ENCODE measurements around the gene SVBP. TPM values are rescaled to one million over a fixed set of nuclear protein-coding genes. Genes with fewer than 3 reads are reported as not detected.

The SVBP gene
- total and polyA plus RNA-seq, 2 experiments from 2014 or later, result 16.8 to 28.5 TPM

DNA sequence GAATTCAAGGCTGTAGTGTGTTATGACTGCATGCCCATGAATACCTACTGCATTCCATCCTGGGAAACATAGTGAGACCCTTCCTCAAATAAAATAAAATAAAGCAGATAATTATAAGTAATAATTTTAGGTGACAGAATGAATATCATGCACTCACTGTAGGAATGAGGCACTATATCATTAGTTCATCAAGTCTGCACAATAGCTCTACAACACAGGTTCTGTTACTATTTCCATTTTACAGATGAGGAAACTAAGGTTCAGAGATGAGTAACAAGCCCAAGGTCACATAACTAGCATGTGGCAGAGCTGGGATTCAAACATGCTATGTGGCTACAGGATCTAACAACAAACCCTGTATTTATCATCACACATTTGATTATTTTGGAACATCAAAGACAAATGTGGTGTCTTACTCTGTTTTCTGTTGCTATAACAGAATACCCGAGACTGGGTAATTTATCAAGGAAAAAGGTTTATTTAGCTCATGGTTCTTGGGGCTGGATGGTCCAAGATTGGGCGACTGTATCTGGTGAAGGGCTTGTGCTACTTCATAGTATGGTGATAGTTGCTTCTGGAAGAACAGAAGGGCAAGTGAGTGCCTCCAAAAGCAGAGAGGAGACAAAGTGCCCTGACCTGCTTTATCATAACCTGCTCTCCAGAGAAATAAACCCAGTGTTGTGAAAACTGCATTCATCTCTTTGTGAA is 24.4 kb upstream of the SVBP start:
- peaks cover 17% of the 10 kb centered on the region for H3F3A ChIP-seq (ENCODE audit: insufficient read depth)
- no peak overlapping the region for H3K4me3 ChIP-seq
- peaks cover 15% of the 10 kb centered on the region for H3K4me1 ChIP-seq (ENCODE audit: insufficient read depth)
- no peak overlapping the region for H3K27ac ChIP-seq
- TF ChIP-seq EZH2phosphoT487 (IDR thresholded peaks at IDR 0.05; ENCODE audit: insufficient read depth, low read depth), result no peak
- TF ChIP-seq EZH2 (IDR thresholded peaks at IDR 0.05; ENCODE audit: insufficient read depth, poor library complexity, severe bottlenecking), result no peak
- H2AFZ ChIP-seq, result no peak overlapping the region
- WGBS, 2 experiments (ENCODE audit: low coverage in 1 of 2, low lambda C conversion rate in 2 of 2, missing lambda C conversion rate in 2 of 2), result 76 to 83% methylated on average over 2 of the region's 2 CpGs
- no peak overlapping the region for H3K4me2 ChIP-seq (ENCODE audit: unreplicated experiment)
- peaks cover under 1% of the 10 kb centered on the region for H3K79me2 ChIP-seq (ENCODE audit: insufficient read depth)
- no peaks in the 10 kb centered on the region for H4K20me1 ChIP-seq (ENCODE audit: insufficient read depth)
- peaks cover 13% of the 10 kb centered on the region; the same call in 1 of the 2 replicates for H3K36me3 ChIP-seq (ENCODE audit: low read depth)
- DNase-seq, result no peak
- no peaks in the 10 kb centered on the region for H3K27me3 ChIP-seq (replicated peaks; ENCODE audit: insufficient read depth)
- H3K9me3 ChIP-seq (ENCODE audit: low read depth), result no peaks in the 10 kb centered on the region
- H3K9me2 ChIP-seq (ENCODE audit: insufficient read depth), result no peaks in the 10 kb centered on the region
- in situ Hi-C loops (cut with MboI), result no loop called here
- H3K9ac ChIP-seq, result no peak overlapping the region

DNA sequence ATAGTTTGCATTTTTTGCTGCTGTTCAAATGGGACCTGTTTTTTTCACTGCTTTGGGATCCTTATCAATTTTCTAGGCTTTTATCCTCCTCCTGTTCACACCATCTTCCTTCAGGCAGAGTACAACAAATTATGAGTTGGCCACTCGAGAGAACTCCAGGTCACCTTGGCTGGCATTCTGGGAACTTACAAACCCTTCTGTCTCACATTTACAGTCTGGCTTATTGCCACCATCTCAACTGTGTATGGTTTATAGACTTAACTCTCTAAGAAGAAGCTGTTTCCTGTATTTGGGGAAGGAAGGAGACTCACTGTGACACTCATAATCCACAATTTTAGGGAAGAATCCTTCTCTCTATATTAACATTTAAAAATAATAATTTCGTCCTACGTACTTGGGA is 23.8 kb upstream of the SVBP start:
- H3K4me3 ChIP-seq, result no peak overlapping the region
- H3K4me1 ChIP-seq (ENCODE audit: insufficient read depth), result peaks cover 15% of the 10 kb centered on the region
- H3K4me2 ChIP-seq (ENCODE audit: unreplicated experiment), result no peak overlapping the region
- H3K36me3 ChIP-seq (ENCODE audit: low read depth), result peaks cover 13% of the 10 kb centered on the region; the same call in 1 of the 2 replicates
- no peak overlapping the region for H3K9ac ChIP-seq
- no peak for DNase-seq
- no peak overlapping the region for H2AFZ ChIP-seq
- WGBS, 2 experiments (ENCODE audit: low coverage in 1 of 2, low lambda C conversion rate in 2 of 2, missing lambda C conversion rate in 2 of 2), result 93 to 94% methylated on average over 3 of the region's 3 CpGs
- H3K79me2 ChIP-seq (ENCODE audit: insufficient read depth), result no peaks in the 10 kb centered on the region
- no peaks in the 10 kb centered on the region for H3K27me3 ChIP-seq (replicated peaks; ENCODE audit: insufficient read depth)
- H3K9me3 ChIP-seq (ENCODE audit: low read depth), result no peaks in the 10 kb centered on the region
- in situ Hi-C loops (cut with MboI), result no loop called here
- H3F3A ChIP-seq (ENCODE audit: insufficient read depth), result peaks cover 17% of the 10 kb centered on the region
- H3K9me2 ChIP-seq (ENCODE audit: insufficient read depth), result no peaks in the 10 kb centered on the region
- TF ChIP-seq EZH2 (IDR thresholded peaks at IDR 0.05; ENCODE audit: insufficient read depth, poor library complexity, severe bottlenecking), result no peak
- no peak for TF ChIP-seq EZH2phosphoT487 (IDR thresholded peaks at IDR 0.05; ENCODE audit: insufficient read depth, low read depth)
- no peaks in the 10 kb centered on the region for H4K20me1 ChIP-seq (ENCODE audit: insufficient read depth)
- no peak overlapping the region for H3K27ac ChIP-seq

GRCh38 chr1:42838482-42839190 is 21.4 kb upstream of the SVBP start:
- Histone ChIP-seq H3F3A (ENCODE audit: insufficient read depth) (0 out of 2 replicates have a peak, but pooled peaks cover under 1% of the 10 kb centered on the region), H3K4me1 (ENCODE audit: insufficient read depth) (no peaks in the 10 kb centered on the region), H4K20me1 (ENCODE audit: insufficient read depth) (no peaks in the 10 kb centered on the region), H2AFZ (no peak overlapping the region), H3K27ac (no peak overlapping the region), H3K4me2 (ENCODE audit: unreplicated experiment) (no peak overlapping the region), H3K27me3 (replicated peaks; ENCODE audit: insufficient read depth) (no peaks in the 10 kb centered on the region), H3K79me2 (ENCODE audit: insufficient read depth) (no peaks in the 10 kb centered on the region), H3K9me2 (ENCODE audit: insufficient read depth) (no peaks in the 10 kb centered on the region), H3K9ac (no peak overlapping the region), H3K36me3 (ENCODE audit: low read depth) (peaks cover 22% of the 10 kb centered on the region; the same call in 1 of the 2 replicates), H3K4me3 (no peak overlapping the region), H3K9me3 (ENCODE audit: low read depth) (no peaks in the 10 kb centered on the region)
- 72% methylated on average over 7 of the region's 7 CpGs for WGBS, 2 experiments (ENCODE audit: low coverage in 1 of 2, low lambda C conversion rate in 2 of 2, missing lambda C conversion rate in 2 of 2)
- in situ Hi-C loops (cut with MboI), result no loop called here
- DNase-seq, result no peak
- TF ChIP-seq EZH2 (IDR thresholded peaks at IDR 0.05; ENCODE audit: insufficient read depth, poor library complexity, severe bottlenecking) (no peak), EZH2phosphoT487 (IDR thresholded peaks at IDR 0.05; ENCODE audit: insufficient read depth, low read depth) (no peak)

- Histone ChIP-seq H3K79me2 (ENCODE audit: insufficient read depth) (no peaks in the 10 kb centered on the region), H3F3A (ENCODE audit: insufficient read depth) (no peaks in the 10 kb centered on the region), H3K9me2 (ENCODE audit: insufficient read depth) (no peaks in the 10 kb centered on the region), H4K20me1 (ENCODE audit: insufficient read depth) (no peaks in the 10 kb centered on the region), H3K27ac (no peak overlapping the region), H3K9ac (no peak overlapping the region), H3K4me3 (no peak overlapping the region), H3K36me3 (ENCODE audit: low read depth) (peaks cover 22% of the 10 kb centered on the region; the same call in 1 of the 2 replicates), H2AFZ (no peak overlapping the region), H3K4me2 (ENCODE audit: unreplicated experiment) (no peak overlapping the region), H3K9me3 (ENCODE audit: low read depth) (no peaks in the 10 kb centered on the region), H3K4me1 (ENCODE audit: insufficient read depth) (no peaks in the 10 kb centered on the region), H3K27me3 (replicated peaks; ENCODE audit: insufficient read depth) (no peaks in the 10 kb centered on the region)
- DNase-seq, result no peak
- TF ChIP-seq EZH2 (IDR thresholded peaks at IDR 0.05; ENCODE audit: insufficient read depth, poor library complexity, severe bottlenecking), result no peak
- TF ChIP-seq EZH2phosphoT487 (IDR thresholded peaks at IDR 0.05; ENCODE audit: insufficient read depth, low read depth), result no peak
- in situ Hi-C loops (cut with MboI), result no loop called here
- 48% methylated on average over 3 of the region's 3 CpGs for whole genome bisulfite sequencing, 2 experiments (ENCODE audit: low coverage in 1 of 2, low lambda C conversion rate in 2 of 2, missing lambda C conversion rate in 2 of 2)
Measured at GRCh38 chr1:42837709-42838108, 20.5 kb upstream of the SVBP start.
